Fibroblast of skin of abdomen (primary cell): ENCODE data around the gene DHX58.

Source experiments
- DNase-seq: peaks from one replicate; pipeline ENCODE4 v3.0.0-alpha.2; 2013

Gene DHX58

GRCh38 chr17:42129109-42129837 lies 16.8 kb upstream of the DHX58 start:
- DNase-seq: no peak

GRCh38 chr17:42127414-42127813 lies 14.9 kb upstream of the DHX58 start:
- no peak for DNase-seq

- DNase-seq: no peak
These were observed 14.3 kb upstream of the DHX58 start for GRCh38 chr17:42126836-42127235.

GRCh38 chr17:42125565-42125964 lies 13.1 kb upstream of the DHX58 start:
- DNase-seq: no peak

- DNase-seq: no peak
These were observed 11.7 kb upstream of the DHX58 start for GRCh38 chr17:42124256-42124655.

- no peak for DNase-seq
These were observed 10.1 kb upstream of the DHX58 start, which contains the start of gene HSPB9 for GRCh38 chr17:42122371-42123303. Gene HSPB9 (plus strand): TSS chr17:42122804. CDS start chr17:42122851, 47 bp downstream.

GRCh38 chr17:42120770-42121769 lies 8.6 kb upstream of the DHX58 start, which contains the start of gene KAT2A:
Gene KAT2A (minus strand): TSS chr17:42121367. CDS start chr17:42121304, 63 bp downstream.
- DNase-seq: peak; percentile 78

GRCh38 chr17:42120161-42120769 lies 7.8 kb upstream of the DHX58 start:
- DNase-seq: no peak

GRCh38 chr17:42119301-42119700 lies 6.8 kb upstream of the DHX58 start:
- DNase-seq: no peak

GRCh38 chr17:42118545-42118944 lies 6.0 kb upstream of the DHX58 start:
- no peak for DNase-seq

GRCh38 chr17:42118126-42118510 lies 5.6 kb upstream of the DHX58 start:
- no peak for DNase-seq

- no peak for DNase-seq
These were observed 5.0 kb upstream of the DHX58 start for GRCh38 chr17:42117397-42118125.

GRCh38 chr17:42116705-42117396 lies 4.3 kb upstream of the DHX58 start:
- peak; percentile 74 for DNase-seq

- no peak for DNase-seq
These were observed 1.6 kb upstream of the DHX58 start for GRCh38 chr17:42114118-42114517.

GRCh38 chr17:42113293-42114069 lies 967 bp upstream of the DHX58 start:
- no peak for DNase-seq

GRCh38 chr17:42111871-42112551 lies 503 bp downstream of the DHX58 start:
- peak; percentile 18 for DNase-seq

GRCh38 chr17:42111265-42111636 lies 1.3 kb downstream of the DHX58 start:
- DNase-seq: no peak

GRCh38 chr17:42110301-42111264 lies 1.9 kb downstream of the DHX58 start:
- no peak for DNase-seq
